ENCODE measurements around the gene UMODL1.
A peak's percentile ranks its signal among the peaks of the same experiment; 100 is the strongest.
"Not testable (repeated sequence)": the region's sequence is repeated elsewhere in the genome, so short reads cannot be mapped to it uniquely, and the experiment has no call there.

Gene UMODL1

GRCh38 chr21:42162831-42163510, 91.9 kb downstream of the UMODL1 start:
- DNase-seq (ENCODE audit: low read depth in 2 of 3, low spot score in 2 of 3), result no peak

GRCh38 chr21:42163511-42163863, 92.4 kb downstream of the UMODL1 start:
- no peak for DNase-seq (ENCODE audit: low read depth in 2 of 3, low spot score in 2 of 3)

- DNase-seq (ENCODE audit: low read depth in 2 of 3, low spot score in 2 of 3), result no peak
Observed at GRCh38 chr21:42164064-42164789, 93.1 kb downstream of the UMODL1 start.

- DNase-seq (ENCODE audit: low read depth in 2 of 3, low spot score in 2 of 3), result no peak
Observed at GRCh38 chr21:42164818-42165217, 93.7 kb downstream of the UMODL1 start.

GRCh38 chr21:42165901-42166300, 94.8 kb downstream of the UMODL1 start:
- DNase-seq (ENCODE audit: low read depth in 2 of 3, low spot score in 2 of 3), result no peak

GRCh38 chr21:42169758-42170157, 98.6 kb downstream of the UMODL1 start:
- no peak for DNase-seq (ENCODE audit: low read depth in 2 of 3, low spot score in 2 of 3)

- no peak for DNase-seq (ENCODE audit: low read depth in 2 of 3, low spot score in 2 of 3)
Observed at GRCh38 chr21:42171091-42172053, 100.3 kb downstream of the UMODL1 start.

- DNase-seq (ENCODE audit: low read depth in 2 of 3, low spot score in 2 of 3), result no peak
Observed at GRCh38 chr21:42172596-42173483, 101.7 kb downstream of the UMODL1 start.

GRCh38 chr21:42174173-42174572, 103.1 kb downstream of the UMODL1 start:
- no peak for DNase-seq (ENCODE audit: low read depth in 2 of 3, low spot score in 2 of 3)

- DNase-seq (ENCODE audit: low read depth in 2 of 3, low spot score in 2 of 3), result no peak
Observed at GRCh38 chr21:42175110-42175710, 104.1 kb downstream of the UMODL1 start.

GRCh38 chr21:42176859-42177258, 105.7 kb downstream of the UMODL1 start:
- no peak for DNase-seq (ENCODE audit: low read depth in 2 of 3, low spot score in 2 of 3)

- no peak for DNase-seq (ENCODE audit: low read depth in 2 of 3, low spot score in 2 of 3)
Observed at GRCh38 chr21:42179316-42179715, 108.2 kb downstream of the UMODL1 start.

GRCh38 chr21:42180001-42180400, 108.9 kb downstream of the UMODL1 start:
- not testable (repeated sequence) for DNase-seq (ENCODE audit: low read depth in 2 of 3, low spot score in 2 of 3)

GRCh38 chr21:42182713-42183371, 111.7 kb downstream of the UMODL1 start:
- no peak for DNase-seq (ENCODE audit: low read depth in 2 of 3, low spot score in 2 of 3)

- DNase-seq (ENCODE audit: low read depth in 2 of 3, low spot score in 2 of 3), result no peak
Observed at GRCh38 chr21:42183374-42184266, 112.5 kb downstream of the UMODL1 start.

- no peak for DNase-seq (ENCODE audit: low read depth in 2 of 3, low spot score in 2 of 3)
Observed at GRCh38 chr21:42186591-42186990, 115.5 kb downstream of the UMODL1 start.

GRCh38 chr21:42187976-42188653, 117.0 kb downstream of the UMODL1 start:
- DNase-seq (ENCODE audit: low read depth in 2 of 3, low spot score in 2 of 3), result peak in 2 of 3 experiments; percentile 38 to 50

- DNase-seq (ENCODE audit: low read depth in 2 of 3, low spot score in 2 of 3), result no peak
Observed at GRCh38 chr21:42188663-42189062, 117.5 kb downstream of the UMODL1 start.

Measured in activated CD8-positive, alpha-beta memory T cell treated with anti-CD3 and anti-CD28 coated beads for 48 hours (primary cell).